Astrocyte of the spinal cord (primary cell): ENCODE measurements around the gene CTNND1.
"Not testable (repeated sequence)": the region's sequence is repeated elsewhere in the genome, so short reads cannot be mapped to it uniquely, and the experiment has no call there.

ENCODE experiments used
- DNase-seq: peaks from one replicate; pipeline ENCODE4 v3.0.0; 2011; ENCODE audit warnings: low read depth, low spot score
- H3K4me3 ChIP-seq: 2 replicates; pipeline ENCODE4 v1.5.1; 2011; ENCODE audit warnings: low read depth, mild to moderate bottlenecking, low read length, moderate library complexity
- in situ Hi-C: cut with HindIII; loops from 2 replicates; pipeline ENCODE4 v1.10.0; 2017; ENCODE audit warnings: low sequenced_read_pairs
- TF ChIP-seq, protein P1 (sequence below): IDR thresholded peaks from 2 replicates; pipeline ENCODE4 v1.5.1; 2012; ENCODE audit warnings: low read depth, mild to moderate bottlenecking, low read length, inconsistent platforms

Gene CTNND1

DNA sequence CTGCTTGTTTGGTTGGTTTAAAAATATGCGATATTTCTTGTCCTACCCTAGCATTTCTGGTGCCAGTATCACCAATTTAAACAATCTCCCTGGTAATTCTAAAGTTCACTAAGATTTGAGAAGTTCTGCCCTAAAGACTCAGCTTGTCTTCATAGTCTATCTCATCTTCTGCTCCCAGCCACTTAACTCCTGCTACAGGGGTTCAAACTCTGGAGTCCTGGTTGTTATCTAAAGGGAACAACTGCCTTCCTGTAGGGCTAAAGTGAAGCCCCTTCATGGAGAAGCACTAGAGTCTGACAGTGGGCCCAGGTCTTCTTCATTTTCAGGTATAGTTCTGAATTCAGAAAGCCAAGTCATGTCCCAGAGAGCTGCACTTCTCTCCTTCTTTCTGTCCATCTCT, 73.2 kb downstream of the CTNND1 start:
- in situ Hi-C loops = no loop called here
- TF ChIP-seq, protein P1, sequence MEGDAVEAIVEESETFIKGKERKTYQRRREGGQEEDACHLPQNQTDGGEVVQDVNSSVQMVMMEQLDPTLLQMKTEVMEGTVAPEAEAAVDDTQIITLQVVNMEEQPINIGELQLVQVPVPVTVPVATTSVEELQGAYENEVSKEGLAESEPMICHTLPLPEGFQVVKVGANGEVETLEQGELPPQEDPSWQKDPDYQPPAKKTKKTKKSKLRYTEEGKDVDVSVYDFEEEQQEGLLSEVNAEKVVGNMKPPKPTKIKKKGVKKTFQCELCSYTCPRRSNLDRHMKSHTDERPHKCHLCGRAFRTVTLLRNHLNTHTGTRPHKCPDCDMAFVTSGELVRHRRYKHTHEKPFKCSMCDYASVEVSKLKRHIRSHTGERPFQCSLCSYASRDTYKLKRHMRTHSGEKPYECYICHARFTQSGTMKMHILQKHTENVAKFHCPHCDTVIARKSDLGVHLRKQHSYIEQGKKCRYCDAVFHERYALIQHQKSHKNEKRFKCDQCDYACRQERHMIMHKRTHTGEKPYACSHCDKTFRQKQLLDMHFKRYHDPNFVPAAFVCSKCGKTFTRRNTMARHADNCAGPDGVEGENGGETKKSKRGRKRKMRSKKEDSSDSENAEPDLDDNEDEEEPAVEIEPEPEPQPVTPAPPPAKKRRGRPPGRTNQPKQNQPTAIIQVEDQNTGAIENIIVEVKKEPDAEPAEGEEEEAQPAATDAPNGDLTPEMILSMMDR = no peak
- H3K4me3 ChIP-seq = no peak overlapping the region
- DNase-seq = no peak

- in situ Hi-C loops = not testable (repeated sequence)
Measured at GRCh38 chr11:57838609-57839008, 77.0 kb downstream of the CTNND1 start.

GRCh38 chr11:57842873-57843272, 81.3 kb downstream of the CTNND1 start:
- in situ Hi-C loops = no loop called here
- H3K4me3 ChIP-seq = no peak overlapping the region
- TF ChIP-seq, protein P1 = no peak
- DNase-seq = no peak

More at GRCh38 chr11:57838609-57839008, 77.0 kb downstream of the CTNND1 start:
- not testable (repeated sequence) for H3K4me3 ChIP-seq, DNase-seq

DNA sequence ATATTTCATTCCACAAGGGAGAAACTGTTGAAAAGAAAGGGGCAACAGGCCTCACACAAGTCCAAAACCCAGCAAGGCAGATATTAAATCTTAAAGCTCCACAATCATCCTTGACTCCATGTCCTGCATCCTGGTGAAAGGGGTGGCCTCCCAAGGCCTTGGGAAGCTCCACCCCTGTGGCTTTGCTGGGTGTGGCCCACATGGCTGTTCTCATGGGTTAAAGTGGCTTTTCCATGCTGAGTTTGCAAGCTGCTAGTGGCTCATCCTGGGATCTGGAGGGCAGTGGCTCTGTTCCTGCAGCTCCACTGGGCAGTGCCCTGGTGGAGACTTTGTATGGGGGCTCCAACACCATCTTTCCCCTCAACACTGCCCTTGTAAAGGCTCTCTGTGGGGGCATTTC, 106.4 kb downstream of the CTNND1 start:
- H3K4me3 ChIP-seq = no peak overlapping the region
- in situ Hi-C loops = no loop called here
- DNase-seq = no peak
- TF ChIP-seq, protein P1 = no peak

- TF ChIP-seq, protein P1 = no peak
- in situ Hi-C loops = no loop called here
- H3K4me3 ChIP-seq = no peak overlapping the region
- no peak for DNase-seq
Measured at GRCh38 chr11:57868491-57868890, 106.9 kb downstream of the CTNND1 start.
